Prostate gland (tissue), 2 donors: Measurements from ENCODE around the gene ARPC1A. TPM values are rescaled to one million over a fixed set of nuclear protein-coding genes. Genes with fewer than 3 reads are reported as not detected.

ENCODE experiments used
- DNase-seq: peaks from one replicate; pipeline ENCODE4 v3.0.0-alpha.2; 2019; ENCODE audit warnings: low spot score
- H3K27ac ChIP-seq, 2 donors: fragments of 200-600 bp; sonication (generic); 2 replicates each; pipeline ENCODE4 v1.5.1; 2017 to 2019
- H3K27me3 ChIP-seq: fragments of 200-600 bp; sonication (generic); replicated peaks from 2 replicates; pipeline ENCODE4 v1.5.1; 2019; ENCODE audit not compliant: insufficient read depth
- H3K36me3 ChIP-seq, 2 donors: fragments of 200-600 bp; sonication (generic); 1 replicate in 1 of 2; 2 replicates in 1 of 2; pipeline versions ENCODE4 v1.5.1 to v1.8.1; 2017 to 2019
- H3K4me1 ChIP-seq: fragments of 200-600 bp; sonication (generic); replicated peaks from 2 replicates; pipeline ENCODE4 v1.5.1; 2019
- H3K4me3 ChIP-seq, 2 donors: fragments of 200-600 bp; sonication (generic); 2 replicates each; pipeline ENCODE4 v1.5.1; 2017 to 2019
- H3K9me3 ChIP-seq: fragments of 200-600 bp; sonication (generic); 2 replicates; pipeline ENCODE4 v1.5.1; 2017
- POLR2A ChIP-seq: fragments of 450-650 bp; IDR thresholded peaks from one replicate; pipeline ENCODE4 v1.6.1; 2016; ENCODE audit warnings: antibody characterized with exemption, mild to moderate bottlenecking
- POLR2AphosphoS5 ChIP-seq: sonication (generic); formaldehyde crosslinking; IDR thresholded peaks from one replicate; pipeline ENCODE4 v1.6.1; 2017; ENCODE audit warnings: antibody characterized with exemption
- WGBS: methylation state at CpG from one replicate; pipeline ENCODE4 v1.1.5; 2018; 5-methylcytosine and 5-hydroxymethylcytosine counted together
- intact Hi-C: fragments of 100-400 bp; cut with DNase I; formaldehyde crosslinking; loops from one replicate; pipeline ENCODE4 v1.14.2; 2022
- total RNA-seq, 2 donors: library from RNA; depleted of rRNA; stranded (reverse); fragments of >200 nt; gene quantifications; one replicate each; pipeline ENCODE4 v1.1.0, GENCODE V29; 2016
- TF ChIP-seq, protein P1 (sequence below), 4 experiments: fragments of 200-600 bp in 2 of 4; fragments of 450-650 bp in 2 of 4; sonication (generic) in 2 of 4; IDR thresholded peaks; 1 replicate in 3 of 4; 2 replicates in 1 of 4; pipeline ENCODE4 v1.5.1; 2016 to 2019; ENCODE audit warnings: antibody characterized with exemption in 4 of 4, mild to moderate bottlenecking in 2 of 4, moderate library complexity in 2 of 4

The ARPC1A gene
- total RNA-seq, 2 donors from 2014 or later: 119 to 136 TPM

DNA sequence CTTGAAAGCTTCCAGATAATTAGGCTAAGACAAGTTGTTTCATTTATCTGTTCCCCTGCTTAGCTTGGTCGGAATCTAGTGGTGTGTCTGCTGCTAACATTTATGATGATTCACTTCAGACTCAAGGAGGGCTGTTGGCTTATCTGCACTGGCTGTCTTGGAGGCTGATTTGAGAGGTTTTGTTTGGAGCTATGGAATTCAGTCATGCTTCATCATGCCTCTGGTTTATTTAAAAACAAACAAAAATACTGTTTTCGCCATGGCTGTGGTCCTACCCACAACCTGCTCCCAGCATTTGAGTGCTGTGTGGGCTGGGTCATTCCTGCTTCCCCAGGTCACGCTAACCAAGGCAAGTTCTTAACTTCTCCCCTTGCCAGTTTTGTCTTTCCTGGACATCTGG lies 37.1 kb downstream of the ARPC1A start:
- no peak for TF ChIP-seq POLR2AphosphoS5
- Histone ChIP-seq H3K9me3 (no peaks in the 10 kb centered on the region), H3K4me1 (no peaks in the 10 kb centered on the region), H3K27ac (no peak overlapping the region), H3K27me3 (no peaks in the 10 kb centered on the region), H3K36me3 (peaks cover 0 to 6% of the 10 kb centered on the region in 2 donors), H3K4me3 (no peak overlapping the region)
- intact Hi-C loops: no loop called here
- DNase-seq: no peak
- WGBS: 76% methylated on average over 3 of the region's 3 CpGs

DNA sequence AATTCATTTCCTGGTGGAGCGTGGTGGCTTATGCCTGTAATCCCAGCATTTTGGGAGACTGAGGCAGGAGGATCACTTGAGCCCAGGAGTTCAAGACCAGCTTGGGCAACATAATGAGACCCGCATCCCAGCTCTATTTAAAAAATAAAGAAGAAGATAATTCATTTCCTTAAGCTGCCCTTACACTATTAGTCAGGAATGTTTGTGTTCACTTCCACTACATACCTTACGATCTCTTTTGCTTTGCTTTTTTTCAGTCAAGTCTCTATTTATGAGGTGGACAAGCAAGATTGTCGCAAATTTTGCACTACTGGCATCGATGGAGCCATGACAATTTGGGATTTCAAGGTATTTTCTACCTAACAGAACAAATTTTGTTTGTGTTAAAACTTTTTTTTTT lies 37.6 kb downstream of the ARPC1A start:
- H3K27me3 ChIP-seq: no peaks in the 10 kb centered on the region
- TF ChIP-seq, protein P1, sequence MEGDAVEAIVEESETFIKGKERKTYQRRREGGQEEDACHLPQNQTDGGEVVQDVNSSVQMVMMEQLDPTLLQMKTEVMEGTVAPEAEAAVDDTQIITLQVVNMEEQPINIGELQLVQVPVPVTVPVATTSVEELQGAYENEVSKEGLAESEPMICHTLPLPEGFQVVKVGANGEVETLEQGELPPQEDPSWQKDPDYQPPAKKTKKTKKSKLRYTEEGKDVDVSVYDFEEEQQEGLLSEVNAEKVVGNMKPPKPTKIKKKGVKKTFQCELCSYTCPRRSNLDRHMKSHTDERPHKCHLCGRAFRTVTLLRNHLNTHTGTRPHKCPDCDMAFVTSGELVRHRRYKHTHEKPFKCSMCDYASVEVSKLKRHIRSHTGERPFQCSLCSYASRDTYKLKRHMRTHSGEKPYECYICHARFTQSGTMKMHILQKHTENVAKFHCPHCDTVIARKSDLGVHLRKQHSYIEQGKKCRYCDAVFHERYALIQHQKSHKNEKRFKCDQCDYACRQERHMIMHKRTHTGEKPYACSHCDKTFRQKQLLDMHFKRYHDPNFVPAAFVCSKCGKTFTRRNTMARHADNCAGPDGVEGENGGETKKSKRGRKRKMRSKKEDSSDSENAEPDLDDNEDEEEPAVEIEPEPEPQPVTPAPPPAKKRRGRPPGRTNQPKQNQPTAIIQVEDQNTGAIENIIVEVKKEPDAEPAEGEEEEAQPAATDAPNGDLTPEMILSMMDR (IDR thresholded peaks at IDR 0.05): no peak
- TF ChIP-seq POLR2A (no peak), POLR2AphosphoS5 (no peak)
- H3K4me1 ChIP-seq: no peaks in the 10 kb centered on the region
- no peak for DNase-seq
- no peak overlapping the region for H3K4me3 ChIP-seq
- peaks cover 0 to 6% of the 10 kb centered on the region in 2 donors for H3K36me3 ChIP-seq
- WGBS: 81% methylated on average over 5 of the region's 5 CpGs
- H3K9me3 ChIP-seq: no peaks in the 10 kb centered on the region
- H3K27ac ChIP-seq: no peak overlapping the region
- intact Hi-C loops: no loop called here

DNA sequence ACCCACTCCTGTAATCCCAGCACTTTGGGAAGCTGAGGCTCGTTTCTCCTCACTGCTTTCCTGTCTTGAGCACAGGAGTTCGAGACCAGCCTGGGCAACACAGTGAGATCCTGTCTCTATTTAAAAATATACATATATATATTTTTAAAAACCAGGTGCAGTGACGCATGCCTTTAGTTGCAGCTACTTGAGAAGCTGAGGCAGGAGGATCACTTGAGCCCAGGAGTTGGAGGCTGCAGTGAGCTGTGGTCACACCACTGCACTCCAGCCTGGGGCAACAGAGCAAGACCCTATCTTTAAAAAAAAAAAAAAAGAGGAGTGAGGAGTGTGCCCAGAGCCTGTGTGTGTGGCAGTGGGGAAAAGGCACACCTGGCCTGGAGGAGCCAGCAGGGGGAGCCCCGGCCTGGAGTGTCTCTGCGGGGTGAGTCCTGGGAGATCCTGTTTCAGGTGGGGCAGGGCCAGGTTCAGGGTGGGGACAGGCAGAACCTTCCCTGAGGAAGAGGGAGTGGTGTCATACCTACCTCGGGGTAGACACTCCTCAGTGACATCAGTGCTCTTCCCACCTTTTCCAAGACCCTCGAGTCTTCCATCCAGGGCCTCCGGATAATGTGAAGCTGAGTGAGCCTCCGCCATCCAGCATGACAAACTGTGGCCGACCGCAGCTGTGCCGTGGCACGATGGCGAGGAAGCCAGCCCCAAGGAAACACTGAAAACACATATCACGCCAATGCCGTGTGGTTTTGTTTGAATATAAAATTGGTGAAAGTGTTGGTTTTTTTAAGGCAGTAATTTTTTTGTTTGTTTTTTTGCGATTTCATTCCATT lies 39.8 kb downstream of the ARPC1A start:
- Histone ChIP-seq H3K27ac (no peak overlapping the region), H3K4me3 (no peak overlapping the region), H3K4me1 (no peaks in the 10 kb centered on the region), H3K27me3 (no peaks in the 10 kb centered on the region), H3K36me3 (peaks cover 0 to 3% of the 10 kb centered on the region in 2 donors), H3K9me3 (no peaks in the 10 kb centered on the region)
- DNase-seq: peak; percentile 61
- WGBS: 70% methylated on average over 17 of the region's 17 CpGs
- intact Hi-C loops: no loop called here
- TF ChIP-seq, protein P1 (IDR thresholded peaks at IDR 0.05): peak; percentile 10 to 68 (median 51)
- TF ChIP-seq POLR2AphosphoS5 (peak; percentile 38), POLR2A (no peak)

DNA sequence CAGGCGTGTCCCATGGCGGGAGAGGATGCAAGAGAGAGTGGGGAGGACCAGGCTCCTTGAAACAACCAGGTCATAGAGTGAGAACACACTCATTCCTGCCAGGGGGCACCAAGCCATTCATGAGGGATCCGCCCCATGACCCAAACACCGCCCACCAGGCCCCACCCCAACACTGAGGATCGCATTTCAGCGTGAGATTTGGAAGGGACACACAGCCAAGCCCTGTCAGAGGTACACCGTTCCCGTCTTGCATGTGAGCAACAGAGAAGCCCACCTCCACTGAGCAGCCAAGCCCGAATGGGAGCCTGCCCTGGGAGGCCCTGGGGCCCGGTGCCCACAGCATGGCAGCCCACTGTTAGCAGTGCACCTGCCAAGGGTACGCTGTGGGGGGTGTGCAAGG lies 40.9 kb downstream of the ARPC1A start:
- Histone ChIP-seq H3K9me3 (no peaks in the 10 kb centered on the region), H3K27ac (no peak overlapping the region), H3K27me3 (no peaks in the 10 kb centered on the region), H3K36me3 (peaks cover 0 to 2% of the 10 kb centered on the region in 2 donors), H3K4me3 (no peak overlapping the region), H3K4me1 (no peaks in the 10 kb centered on the region)
- intact Hi-C loops: no loop called here
- WGBS: 59% methylated on average over 11 of the region's 11 CpGs
- TF ChIP-seq, protein P1 (IDR thresholded peaks at IDR 0.05): no peak
- TF ChIP-seq POLR2A: no peak
- no peak for TF ChIP-seq POLR2AphosphoS5
- DNase-seq: no peak

DNA sequence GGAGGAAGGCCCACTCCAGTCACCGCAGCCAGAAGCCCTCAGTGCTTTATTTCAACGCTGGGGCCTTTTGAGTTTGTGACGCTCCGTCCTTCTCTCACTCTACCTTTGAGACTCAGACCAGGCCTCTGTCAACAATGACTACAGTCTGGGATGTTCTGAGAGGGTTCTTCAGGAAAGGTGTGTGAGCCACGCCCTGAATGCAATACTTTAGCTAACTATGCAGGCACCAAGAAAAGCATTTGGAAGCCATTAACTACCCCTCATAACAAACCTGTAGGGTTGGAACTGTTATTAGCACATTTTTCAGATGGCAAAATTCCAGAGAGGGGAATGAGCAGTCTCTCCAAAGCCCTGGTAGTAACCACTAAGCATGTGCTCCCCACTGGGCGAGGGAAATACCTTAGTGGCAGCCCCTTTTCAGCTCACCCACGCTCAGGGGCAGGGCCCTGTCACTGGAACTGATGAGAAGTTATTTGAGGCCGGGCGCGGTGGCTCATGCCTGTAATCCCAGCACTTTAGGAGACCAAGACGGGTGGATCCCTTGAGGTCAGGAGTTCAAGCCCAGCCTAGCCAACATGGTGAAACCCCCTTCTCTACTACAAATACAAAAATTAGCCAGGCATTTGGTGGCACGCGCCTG lies 43.2 kb downstream of the ARPC1A start:
- no peaks in the 10 kb centered on the region for H3K27me3 ChIP-seq
- intact Hi-C loops: no loop called here
- no peaks in the 10 kb centered on the region for H3K4me1 ChIP-seq
- no peaks in the 10 kb centered on the region for H3K36me3 ChIP-seq
- H3K27ac ChIP-seq: no peak overlapping the region
- no peak for TF ChIP-seq POLR2AphosphoS5
- TF ChIP-seq, protein P1 (IDR thresholded peaks at IDR 0.05): no peak
- WGBS: 94% methylated on average over 13 of the region's 13 CpGs
- DNase-seq: no peak
- no peak overlapping the region for H3K4me3 ChIP-seq
- no peaks in the 10 kb centered on the region for H3K9me3 ChIP-seq
